ENCODE data around the gene NME4.
A peak's percentile ranks its signal among the peaks of the same experiment; 100 is the strongest.
"Not testable (repeated sequence)": the region's sequence is repeated elsewhere in the genome, so short reads cannot be mapped to it uniquely, and the experiment has no call there.

The NME4 gene

DNA sequence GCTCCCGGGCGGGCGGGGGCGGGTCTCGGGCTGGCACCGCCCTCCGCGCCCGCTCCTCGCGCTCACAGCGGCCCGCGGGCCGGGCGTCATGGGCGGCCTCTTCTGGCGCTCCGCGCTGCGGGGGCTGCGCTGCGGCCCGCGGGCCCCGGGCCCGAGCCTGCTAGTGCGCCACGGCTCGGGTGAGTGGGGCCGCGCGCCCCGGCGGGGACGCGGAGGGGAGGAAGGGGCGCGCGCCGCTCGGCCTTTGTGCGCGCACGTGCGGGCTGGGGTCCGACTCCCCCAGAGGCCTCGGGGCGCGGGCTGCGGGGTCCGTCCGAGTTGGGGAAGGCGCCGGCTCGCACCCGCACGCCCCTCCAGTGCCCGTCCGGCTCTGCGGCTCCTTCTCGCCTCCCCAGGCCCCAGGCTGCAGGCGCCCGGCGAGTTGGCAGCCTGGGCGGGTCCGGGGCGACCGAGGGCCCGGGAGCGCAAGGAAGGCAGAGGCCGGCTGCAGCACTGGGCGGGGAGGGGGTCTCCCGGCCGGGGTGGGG is at the start of gene NME4:
Gene NME4 (plus strand): TSS at position 65 of the 527 bp plus-strand sequence. CDS start 24 bp downstream, at position 89.
- no peak for DNase-seq

DNA sequence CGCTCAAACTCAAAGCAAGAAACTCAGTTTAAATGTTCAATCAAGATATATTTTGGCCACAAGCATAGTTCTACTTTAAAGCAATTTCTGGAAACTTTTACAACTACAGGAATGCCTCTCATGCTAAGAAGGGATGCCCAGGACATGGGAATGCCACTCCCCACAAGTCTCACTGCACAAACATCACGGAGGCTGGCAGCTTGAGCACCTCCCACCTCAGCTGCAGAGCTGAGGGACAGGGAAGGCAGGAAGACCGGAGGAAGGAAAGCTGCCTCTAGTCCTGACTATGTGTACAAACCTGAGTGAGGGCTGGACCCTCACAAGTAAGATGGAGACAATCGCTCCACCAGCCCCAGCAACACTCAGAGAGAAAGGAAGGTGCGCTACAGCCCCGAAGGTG is 49.8 kb upstream of the NME4 start:
- no peak for DNase-seq

DNA sequence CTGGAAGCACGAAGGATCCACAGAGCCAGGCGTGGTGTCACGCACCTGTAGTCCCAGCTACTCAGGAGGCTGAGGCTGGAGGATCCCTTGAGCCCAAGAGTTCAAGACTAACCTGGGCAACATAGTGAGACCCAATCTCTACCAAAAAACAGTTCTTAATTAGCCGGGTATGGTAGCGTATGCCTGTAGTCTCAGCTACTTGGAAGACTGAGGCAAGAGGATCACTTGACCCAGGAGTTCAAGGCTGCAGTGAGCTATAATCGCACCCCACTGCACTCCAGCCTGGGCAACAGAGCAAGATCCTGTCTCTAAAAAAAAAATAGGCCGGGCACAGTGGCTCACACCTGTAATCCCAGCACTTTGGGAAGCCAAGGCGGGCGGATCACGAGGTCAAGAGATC is 48.5 kb upstream of the NME4 start:
- not testable (repeated sequence) for DNase-seq

DNA sequence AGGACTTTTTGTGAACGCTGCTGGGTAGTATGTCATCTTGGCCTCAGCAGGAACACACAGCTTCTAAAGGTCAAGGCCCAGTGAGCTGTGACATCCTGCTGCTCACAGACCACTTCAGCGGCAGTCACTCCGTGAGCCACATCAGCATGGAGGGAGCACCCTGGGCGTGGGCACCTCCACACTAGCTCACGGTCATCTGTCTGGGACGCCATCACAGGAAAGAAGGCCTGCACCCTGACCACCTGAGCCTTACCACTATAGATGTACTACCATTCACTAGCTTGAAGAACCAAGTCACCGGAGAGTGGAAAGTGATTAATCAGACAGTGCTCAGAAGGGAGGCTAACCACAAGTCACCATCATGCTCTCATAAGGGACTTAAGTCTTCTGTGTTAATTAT is 47.8 kb upstream of the NME4 start:
- DNase-seq: no peak

DNA sequence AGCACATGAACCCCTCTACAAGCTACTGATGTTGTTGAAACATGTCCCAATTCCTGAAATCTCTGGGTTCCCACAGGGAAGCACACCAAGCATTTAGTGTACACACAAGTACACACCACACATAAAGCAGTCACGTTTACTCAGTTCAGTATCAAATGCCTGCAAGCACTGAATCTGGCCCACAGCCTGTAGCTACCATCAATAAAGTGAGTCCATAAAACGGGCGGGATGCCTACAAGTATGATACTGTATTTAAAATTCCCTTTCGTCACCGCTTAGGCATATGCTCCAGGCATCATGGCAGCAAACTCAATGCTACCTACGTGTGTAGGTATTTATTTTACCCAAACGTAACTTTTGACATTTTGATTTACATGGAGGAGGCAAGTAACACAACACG is 46.8 kb upstream of the NME4 start:
- no peak for DNase-seq

DNA sequence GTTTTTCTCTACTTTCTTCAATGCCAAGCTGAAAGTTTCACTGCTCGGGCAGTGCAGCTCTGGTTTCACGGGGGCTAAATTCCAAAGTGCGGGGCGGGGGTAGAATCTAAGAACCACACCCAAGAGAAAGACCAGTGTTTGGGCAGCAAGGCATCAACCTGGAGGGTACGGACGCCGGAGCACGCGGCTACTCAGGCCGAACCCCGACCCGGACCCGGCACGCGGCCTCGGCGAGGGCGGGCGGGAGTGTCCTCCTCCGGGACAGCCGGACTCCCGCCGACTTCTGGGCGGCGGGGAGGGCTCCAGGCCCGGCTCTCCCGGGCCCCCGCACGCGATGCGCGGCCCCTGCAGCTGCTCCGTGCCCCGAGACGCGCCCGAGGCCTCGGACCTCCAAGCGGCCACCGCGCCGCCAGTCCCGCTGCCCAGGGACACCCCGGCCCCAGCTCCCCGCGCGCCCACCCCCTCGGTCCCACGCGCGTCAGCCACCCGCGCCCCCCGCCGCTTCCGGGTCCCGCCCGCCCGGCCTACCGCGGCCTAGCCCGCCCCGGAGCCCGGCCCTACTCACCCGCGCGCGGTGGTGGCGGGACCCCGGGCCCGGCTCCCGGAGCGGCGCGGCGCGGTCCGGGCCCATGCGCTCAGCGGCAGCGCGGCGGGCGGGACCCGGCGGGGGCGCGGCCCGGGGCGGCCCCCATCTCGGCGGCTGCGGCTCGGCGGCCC is 45.0 kb upstream of the NME4 start:
- peak in 1 of 2 donors; percentile 45 for DNase-seq

DNA sequence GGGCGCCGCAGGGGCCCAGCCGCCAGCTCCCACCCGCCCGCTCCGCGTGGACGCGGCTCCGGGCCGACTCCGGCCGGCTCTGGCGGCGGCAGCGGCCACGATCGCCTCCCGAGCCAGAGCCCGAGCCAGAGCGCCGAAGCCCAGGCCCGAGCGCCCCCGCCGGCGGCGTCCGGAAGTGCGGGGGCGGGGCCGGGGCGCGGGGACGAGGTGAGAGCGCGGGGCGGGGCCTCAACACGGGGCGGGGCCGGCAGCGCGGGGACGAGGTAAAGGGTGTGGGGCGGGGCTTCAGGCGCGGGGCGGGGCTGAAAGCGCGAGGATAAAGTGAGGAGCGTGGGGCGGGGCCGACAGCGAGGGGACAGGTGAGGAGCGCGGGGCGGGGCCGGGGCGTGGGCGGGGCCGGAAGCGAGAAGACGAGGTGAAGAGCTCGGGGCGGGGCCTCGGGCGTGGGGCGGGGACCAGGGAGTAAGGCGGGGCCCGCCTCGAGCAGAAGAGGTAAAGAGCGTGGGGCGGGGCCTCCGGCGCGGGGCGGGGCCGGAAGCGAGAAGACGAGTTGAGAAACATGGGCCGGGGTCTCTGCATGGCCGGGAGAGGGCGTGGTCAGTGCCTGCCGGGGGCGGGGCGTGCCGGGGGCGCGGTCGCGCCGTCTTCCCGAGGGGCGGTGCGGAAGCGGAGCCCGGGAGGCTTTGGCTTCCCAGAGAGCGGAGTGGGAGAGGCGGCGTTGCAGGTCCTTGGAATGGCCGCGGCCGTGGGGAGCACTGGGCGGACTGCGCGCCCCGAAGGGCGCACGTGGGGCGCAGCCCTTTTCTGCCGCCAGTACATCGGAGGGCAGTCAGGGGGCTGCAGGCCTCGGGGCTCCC is 44.2 kb upstream of the NME4 start, which contains the start of gene AXIN1:
Gene AXIN1 (minus strand): TSS at position 177 of the 857 bp plus-strand sequence. CDS start 5,698 bp downstream, outside the sequence.
- peak; percentile 99 to 100 for DNase-seq

DNA sequence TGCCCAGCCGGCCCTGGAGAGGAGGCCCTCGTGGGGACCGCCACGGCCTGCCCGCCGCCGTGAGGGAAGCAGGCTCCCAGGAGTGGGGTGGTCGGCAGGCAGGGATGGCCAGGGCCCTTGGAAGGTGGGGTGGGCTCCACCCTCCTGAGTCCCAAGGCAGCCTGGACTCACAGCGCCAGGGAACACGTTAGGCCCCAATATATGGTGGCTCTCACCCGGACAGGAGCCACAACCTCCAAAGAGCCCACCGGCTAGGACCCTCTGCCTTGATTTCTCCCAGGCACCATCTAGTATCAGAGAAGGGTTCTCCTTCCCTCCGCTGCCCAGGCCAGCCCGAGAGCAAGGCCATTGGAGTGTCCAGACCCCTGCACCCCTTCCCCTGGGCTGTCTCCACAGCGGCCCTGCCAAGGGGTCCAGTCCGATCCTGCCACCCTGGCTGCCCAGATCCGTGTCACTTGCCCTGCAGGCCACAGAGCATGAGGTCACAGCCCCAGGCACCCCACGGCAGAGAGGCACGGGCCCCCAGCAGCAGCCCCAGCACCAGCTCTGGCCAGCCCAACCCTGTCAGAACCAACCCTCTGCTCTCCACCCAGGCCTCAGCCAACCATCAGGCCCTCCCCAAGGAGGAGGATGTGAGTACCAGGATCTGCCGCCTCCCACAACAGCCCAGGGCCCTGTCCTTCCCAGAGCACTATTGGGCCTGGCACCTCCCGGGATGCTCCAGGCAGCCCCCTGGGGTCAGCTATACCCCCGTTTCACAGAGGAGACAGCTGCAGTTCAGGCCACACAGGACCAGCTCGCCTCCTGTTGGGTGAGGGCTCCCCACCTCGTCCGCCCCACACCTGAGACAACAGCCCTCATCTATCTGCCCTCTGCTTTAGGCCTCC is 43.4 kb upstream of the NME4 start:
- no peak for DNase-seq

DNA sequence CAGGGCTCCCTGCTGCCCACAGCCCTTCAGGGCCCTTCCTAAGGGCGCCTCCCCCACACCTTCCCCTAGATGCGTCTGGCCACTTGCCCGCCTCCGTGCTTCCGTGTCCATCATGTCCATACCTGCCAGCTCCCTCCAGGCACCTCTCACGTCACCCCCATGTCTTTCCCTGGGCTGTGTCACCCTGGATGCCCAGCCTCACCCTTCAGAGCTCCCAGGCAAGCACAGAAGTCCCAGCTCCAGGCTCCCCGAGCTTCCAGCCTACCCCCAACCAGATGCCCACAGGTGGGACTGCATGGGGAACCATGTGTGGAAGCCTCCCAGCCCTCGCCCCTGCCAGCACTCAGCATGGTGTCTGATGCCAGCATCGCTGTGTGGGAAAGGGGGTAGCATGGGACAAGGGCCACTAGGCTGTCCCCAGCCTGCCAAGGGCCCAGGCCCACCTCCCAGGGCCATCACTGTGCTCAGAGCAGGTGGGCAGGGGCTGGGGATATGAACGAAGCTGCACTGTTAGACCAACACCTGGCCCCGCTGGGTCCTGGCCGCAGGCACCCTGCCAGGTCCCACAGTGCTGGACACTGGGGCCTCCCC is 42.6 kb upstream of the NME4 start:
- no peak for DNase-seq

DNA sequence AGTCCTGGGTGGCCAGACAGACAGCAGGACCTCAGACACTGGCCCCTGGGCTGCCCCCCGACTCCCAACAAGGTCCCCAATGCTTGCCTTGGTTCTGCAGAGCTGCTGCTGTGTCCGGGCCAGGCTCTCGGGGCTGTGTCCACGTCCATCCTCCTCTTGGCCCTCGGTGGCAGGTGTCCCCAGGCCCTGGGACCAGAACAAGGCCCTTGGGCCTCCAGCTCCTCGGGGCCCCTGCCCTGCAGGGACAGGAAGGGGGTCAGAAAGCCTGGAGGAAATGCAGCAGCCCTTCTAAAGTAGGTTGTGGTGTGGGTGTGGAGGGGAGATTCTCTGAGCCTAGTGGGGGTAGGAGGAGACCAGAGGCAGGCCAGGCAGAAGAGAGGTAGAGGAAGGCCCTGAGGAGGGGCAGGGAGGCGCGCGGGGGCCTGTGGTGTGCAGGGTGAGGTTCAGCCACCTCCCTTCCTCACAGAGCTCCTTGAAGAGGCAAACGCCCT is 42.0 kb upstream of the NME4 start:
- peak; percentile 63 to 76 for DNase-seq

DNA sequence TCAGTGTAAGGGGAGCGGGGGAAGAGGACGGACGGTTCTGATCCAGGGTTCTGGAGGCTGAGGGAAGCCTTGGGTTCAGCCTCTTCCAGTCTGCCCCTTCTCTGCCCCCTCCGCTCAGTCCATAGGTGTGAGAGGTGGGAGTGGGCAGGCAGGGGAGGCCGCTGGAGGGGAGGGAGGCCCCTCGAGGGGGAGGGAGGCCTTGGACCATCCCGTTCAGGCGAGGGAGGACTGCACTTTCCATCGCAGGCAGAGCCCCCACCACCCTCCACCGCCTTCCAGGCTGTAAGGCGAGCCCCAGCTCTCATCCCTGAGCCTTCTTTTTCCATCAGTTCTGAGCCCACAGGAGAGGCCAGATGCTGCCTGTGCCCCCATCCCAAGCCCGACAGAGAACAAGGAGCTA is 40.3 kb upstream of the NME4 start:
- no peak for DNase-seq

DNA sequence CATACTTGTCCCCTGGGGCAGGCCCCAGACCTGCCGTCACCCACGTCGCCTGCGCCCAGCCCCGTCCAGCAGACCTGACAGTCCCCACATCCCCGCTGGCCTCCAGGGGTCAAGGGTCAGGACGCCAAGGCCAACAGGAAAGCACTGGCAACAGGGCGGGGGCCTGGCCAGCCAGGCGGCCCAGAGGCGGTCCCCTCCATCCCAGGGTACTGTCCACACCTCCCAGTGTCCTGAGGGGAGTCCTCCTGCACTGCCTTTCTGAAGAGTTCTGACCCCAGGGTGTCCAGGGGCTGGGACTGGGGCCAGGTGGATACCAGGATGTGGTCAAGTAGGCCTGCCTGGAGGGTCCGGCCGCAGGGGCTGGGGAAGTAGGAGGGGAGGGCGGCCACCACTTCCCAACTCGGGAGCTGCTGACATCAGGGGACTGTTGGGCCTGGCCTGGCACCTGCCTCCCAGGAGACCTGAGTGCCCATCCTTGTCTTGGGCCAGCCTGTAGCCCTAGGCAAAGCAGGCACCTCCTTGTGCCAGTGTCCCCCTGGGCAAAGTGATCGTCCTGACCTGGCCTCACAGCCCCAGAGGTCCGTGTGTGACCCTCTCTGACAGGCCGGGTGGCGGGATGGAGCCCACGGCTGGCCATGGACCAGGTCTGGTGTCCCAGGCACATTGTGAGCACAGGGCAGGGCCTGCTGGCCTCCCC is 37.8 kb upstream of the NME4 start:
- no peak for DNase-seq

DNA sequence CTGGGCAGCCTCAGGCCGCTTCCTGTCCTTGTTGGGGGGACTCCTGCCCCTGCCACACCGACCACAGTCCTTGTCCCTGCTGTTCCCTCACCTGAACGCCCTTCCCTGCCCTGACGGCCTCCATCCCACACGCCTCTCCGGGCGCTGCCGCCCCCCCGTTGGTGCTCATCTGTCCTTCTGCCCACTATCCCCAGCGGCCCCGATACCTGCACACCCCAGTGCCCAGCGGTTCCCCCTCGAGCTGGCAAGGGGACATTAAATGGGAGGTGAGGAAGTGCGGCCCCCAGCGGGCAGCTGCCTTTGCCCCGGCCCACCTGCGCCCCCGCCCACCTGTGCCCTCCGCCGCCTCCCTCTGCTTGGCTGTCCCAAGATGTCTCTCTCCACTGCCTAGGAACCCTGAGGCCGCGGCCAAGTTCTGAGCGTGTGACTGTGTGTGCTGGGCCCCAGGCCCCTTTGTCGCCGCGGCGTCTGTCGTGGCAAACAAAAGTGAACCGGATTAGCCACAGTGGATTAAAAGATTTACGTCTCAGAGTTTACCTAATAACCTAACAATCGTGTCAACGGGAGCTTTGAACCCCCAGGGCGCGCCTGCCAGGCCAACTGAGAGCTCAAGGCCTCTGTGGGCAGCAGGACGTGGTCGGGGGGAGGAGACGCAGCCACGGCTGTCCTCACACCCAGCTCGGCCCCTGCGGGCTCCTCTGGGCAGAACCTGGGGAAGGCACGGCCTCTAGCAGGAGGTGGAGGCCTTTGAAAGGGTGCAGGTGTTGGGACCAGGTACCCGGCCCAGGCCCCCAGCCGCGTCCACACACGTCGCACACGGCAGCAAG is 36.9 kb upstream of the NME4 start:
- no peak for DNase-seq

DNA sequence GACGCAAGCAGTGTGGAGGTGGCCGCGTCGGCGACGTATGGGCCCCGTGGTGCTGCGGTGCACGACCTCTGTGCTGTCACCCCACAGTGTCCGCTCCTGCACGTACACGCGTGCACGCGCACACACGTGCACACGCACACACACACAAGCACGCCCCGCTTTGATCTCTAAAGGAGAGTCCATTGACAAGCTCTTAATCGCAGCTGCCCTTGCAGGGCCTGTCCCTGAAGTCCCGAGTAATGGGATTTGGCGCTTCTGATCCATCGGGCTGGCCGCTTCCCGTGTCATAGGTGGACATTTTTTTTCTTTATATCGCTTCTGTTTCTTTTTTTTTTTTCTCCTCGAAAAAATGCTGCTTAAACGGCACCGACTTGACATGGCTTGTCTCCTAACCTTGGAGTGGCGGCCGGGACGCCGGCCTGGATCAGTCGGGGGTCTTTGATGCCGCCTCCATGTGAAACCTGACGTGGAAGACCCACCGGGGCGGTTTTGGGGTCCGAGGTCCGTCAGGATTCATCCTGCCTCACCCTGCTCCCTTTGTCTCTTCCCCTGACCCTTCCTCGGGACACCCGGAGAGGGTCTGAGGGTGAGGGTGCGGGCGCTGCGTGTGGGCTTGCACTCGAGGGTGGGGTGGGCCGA is 36.2 kb upstream of the NME4 start:
- no peak for DNase-seq

DNA sequence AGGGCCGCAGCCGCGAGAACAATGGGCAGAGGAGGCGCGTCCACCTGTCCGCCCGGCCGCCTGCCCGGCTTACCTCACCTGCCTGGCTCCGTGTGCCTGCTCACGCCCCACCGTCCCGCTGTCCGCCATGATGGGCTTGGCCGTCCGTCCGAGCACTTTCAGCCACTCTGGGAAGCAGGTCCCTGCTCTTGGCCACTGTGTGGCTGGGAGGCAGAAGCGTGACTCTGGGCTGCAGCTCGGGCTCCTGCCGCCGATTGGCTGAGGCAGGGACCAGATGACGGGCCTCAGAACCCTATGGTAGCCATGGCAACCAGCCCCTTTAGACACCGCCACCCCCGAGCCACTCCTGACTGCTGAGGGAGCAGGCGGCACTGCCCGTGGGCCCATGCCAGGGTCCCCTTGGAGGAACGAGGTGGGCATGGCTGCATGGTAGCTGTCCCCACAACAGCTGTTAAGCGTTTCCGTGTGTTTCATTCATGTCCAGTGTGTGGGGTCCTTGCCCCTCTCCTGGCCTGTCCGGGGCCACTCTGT is 35.6 kb upstream of the NME4 start:
- no peak for DNase-seq

DNA sequence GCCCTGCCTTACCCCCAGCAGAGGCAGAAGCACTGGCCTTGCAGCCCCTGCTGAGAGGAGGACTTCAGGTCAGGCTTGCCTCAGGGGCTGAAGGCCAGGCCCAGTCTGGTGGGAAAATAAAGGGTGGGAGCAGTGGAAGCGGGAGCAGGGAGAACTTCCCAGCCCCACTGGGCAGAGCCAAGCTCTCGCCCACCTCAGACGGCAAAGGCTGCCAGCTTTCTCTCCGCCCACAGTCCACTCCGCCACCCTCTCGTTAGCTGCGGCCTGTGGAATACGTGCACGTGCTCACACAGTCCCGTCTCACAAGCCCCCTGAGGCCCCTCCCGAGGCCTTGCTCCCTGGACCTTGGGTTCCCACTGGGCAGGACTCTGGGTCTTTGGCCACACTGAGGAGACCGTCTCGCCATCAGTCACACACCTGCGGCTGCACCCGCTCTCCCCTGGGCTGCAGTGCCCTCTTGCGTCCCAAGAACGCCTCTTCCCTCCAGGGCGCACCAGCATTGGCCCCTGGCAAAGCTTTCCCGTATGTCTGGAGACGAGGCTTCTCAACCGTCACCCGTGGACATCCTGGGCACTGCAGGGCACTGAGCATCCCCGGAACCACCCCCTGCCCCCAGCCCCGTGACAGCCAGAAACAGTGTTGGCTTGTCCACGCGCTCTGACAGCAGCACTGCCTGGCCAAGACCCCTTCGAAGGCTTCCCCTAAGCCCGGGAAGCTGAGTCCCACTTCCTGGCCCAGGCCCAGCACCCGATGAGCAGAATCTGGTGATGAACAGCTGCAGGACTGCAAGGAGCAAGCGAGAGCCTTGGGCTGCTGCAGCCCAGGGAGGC is 34.9 kb upstream of the NME4 start:
- DNase-seq: peak; percentile 79

DNA sequence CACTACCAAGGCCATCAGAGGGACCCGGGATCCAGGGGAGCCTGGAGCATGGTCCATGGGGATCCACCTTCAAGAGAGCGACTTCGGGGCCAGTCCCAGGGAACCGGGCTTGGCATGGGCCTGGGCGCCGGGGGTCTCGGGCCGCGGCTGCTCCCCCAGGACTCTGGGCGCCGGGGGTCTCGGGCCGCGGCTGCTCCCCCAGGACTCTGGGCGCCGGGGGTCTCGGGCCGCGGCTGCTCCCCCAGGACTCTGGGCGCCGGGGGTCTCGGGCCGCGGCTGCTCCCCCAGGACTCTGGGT is 34.3 kb upstream of the NME4 start:
- DNase-seq: not testable (repeated sequence)

DNA sequence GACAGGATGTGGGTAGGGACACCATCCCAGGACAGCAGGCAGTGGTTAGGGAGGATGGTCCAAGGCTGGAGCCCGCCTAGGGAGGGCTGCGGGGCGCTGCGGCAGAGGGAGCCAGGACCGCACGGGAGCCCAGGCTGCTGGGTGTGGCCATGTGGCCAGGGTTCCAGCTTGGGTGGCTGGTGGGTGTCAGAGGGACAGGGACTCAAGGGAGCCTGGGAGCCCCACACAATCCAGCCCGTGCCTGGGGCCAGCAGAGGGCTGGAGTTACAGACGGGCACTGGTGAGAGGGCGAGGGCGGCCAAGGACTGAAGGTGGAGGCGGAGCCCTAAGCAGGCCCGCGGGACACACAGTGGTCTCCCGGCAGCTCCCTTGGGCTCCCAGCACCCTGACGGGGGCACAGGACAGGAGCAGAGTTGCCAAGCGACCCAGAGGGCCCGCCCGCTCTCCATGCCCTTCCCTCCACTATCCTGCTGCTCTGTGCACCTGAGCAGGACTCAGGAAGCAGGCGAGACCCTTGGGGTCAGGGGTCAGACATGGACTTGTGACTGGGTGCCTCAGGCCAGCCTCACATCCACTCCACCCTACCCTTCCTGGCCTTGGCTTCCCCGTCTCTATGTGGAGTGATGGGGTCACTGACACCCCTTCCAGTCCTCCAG is 33.8 kb upstream of the NME4 start:
- no peak for DNase-seq
